GM18951 (cell line): ENCODE results near the gene SCN1B.

ENCODE experiments used
- POLR2A ChIP-seq: IDR thresholded peaks from 4 replicates; pipeline ENCODE4 v1.6.1; 2011; ENCODE audit warnings: mild to moderate bottlenecking; ENCODE audit not compliant: insufficient read length, insufficient read depth; ENCODE audit errors: extremely low read depth
- in situ Hi-C: fragments of 300-500 bp; cut with MboI; formaldehyde crosslinking; loops from one replicate; pipeline ENCODE4 v1.12.0; 2022; ENCODE audit warnings: low sequenced_read_pairs, mixed read lengths, inconsistent platforms; ENCODE audit not compliant: unreplicated experiment

The SCN1B gene

DNA sequence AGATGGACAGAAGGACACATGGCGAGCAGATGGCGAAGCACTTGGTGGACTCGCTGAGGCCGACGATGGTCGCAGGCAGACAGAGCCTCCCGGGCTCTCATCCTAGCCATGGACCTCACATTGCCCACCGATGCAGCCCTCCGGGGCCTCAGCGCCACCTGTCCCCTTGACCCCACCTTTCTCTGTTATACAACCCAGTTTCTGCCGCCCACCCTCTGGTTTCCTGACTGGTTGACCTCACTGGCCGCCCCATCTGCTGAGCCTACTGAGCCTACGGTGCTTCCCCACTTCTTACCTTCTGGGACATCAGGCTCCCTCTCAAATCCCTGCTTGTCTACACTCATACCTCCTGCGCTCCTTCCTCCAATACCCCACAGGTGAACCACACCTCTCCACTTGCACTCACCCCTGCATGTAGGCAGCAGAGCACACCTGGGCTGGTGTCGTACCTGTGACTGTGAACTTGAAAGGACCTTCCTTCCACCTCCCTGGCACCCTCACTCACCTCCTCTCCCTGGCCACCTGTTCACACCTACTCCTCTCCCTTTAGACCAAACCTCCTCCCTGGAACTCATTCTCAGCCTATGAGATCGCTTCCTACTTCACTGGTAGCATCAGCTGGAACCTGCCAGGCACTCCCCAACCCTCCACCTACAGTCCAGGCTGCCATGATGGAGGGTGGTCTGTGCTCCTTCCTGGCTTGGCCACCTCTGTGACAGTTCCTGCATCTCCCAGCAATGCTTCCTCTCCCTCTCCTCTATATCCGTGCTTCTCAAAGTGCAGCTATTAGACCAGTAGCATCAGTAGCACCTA lies 47.3 kb downstream of the SCN1B start:
- in situ Hi-C loops, result no loop called here
- TF ChIP-seq POLR2A, result no peak

DNA sequence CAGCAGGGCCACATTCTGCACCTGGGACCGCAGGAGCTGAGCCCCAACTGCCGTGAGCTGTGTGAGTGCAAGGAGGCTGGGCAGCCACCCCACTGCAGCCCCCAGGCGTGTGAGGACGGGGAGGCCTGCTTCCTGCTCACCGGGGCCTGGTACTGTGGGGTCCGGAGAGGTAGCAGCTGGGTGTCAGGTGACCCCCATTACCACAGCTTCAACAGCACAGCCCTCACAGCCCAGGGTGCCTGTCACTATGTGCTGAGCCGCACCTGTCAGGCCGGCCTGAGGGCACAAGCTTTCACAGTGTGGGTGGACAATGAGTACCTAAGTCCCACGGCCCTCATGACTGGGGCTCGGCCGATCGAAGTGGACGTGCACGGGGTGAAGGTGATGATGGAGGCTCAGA lies 49.6 kb downstream of the SCN1B start:
- in situ Hi-C loops, result no loop called here
- TF ChIP-seq POLR2A, result no peak

DNA sequence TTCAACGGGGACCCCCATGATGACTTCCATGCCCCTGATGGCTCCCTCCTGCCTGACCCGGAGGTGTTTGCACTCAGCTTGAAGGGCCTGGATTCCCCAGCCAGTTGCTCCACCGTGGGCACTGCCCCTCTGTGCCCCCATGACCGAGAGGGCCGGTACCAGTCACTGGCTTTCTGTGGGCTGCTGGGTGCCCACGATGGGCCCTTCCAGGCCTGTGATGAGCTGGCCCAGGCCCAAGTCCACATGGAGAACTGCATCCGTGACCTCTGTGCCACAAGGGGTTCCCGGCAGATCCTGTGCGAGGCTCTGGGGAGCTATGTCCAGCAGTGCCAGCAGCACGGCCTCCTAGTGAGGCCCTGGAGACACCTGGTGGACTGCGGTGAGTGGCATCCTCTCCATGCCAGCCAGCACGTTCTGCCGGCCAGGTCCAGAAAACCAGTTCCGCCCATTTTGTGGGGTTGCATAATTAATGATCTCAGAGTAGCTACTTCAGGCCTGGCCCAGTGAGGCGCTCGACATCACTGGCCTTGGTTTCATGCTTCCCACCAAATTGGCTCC lies 50.4 kb downstream of the SCN1B start:
- in situ Hi-C loops, result no loop called here
- no peak for TF ChIP-seq POLR2A

DNA sequence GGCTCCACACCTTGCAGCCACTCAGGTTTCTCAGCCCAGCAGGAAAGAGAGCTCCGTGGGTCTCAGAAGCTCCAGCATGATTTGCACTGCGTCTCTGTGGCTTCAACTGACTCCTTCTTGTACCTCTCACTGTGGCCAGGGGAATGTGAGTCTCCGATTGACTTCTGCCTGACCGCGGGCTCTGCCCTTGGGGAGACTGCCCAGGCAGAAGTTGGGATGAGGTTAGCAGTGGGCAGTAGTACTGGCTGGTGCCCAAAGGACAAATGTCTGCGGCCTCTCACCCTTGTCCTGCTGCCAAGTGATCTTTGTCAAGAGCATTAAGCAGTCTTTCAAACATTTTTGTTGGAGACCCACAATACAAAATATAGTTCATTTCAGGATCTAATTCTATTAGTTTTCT lies 50.9 kb downstream of the SCN1B start:
- in situ Hi-C loops, result no loop called here
- TF ChIP-seq POLR2A, result no peak

DNA sequence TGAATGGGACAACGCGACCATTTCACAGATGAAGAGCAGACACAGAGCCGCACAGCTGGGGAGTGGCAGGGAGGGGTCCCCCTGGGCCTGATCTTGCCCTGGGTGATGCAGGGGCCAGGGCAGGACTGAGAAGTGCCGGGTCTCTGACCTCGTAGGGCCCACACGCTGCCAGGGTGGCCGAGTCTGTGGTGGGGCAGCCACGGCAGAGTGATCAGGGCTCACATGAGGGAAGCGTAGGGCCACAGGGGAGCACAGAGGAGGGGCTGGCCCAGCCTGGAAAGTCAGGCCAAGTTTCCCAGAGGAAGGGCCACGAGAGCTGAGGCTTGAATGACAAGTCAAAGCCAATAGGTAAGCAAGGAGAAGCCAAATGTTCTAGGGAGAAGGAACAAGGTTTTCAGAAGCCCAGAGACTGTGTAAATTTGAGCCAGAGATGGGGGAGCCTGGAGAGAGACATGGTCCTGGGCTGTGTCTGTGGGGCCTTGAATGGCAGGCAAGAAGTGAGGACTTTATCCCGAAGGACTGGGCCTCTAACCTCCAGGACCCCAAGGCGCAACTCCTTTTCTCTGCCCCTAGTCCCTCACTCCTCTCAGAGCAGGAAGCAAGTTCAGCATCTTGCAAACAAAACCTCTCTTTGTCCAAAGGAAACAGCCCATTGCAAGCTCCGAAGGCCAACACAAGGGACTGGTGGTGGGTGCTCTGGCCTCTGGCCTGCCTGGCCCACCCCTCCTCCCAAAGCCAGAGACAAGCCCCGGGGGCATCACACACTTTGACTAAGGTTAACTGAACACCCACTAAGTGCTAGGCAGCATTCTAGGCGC lies 53.6 kb downstream of the SCN1B start:
- in situ Hi-C loops, result no loop called here
- no peak for TF ChIP-seq POLR2A

DNA sequence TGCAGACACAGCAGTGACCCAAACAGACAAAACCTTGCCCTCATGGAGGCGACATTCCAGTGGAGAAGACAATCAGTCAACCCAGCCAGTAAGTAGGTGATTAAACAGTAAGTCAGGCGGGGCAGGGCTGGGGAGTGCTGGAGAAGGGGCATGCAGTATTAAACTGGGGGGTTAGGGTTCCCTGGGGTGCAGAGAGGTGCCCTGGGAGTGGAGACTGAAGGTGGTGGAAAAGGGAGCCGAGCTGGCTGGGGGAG lies 54.2 kb downstream of the SCN1B start:
- in situ Hi-C loops, result no loop called here
- no peak for TF ChIP-seq POLR2A

DNA sequence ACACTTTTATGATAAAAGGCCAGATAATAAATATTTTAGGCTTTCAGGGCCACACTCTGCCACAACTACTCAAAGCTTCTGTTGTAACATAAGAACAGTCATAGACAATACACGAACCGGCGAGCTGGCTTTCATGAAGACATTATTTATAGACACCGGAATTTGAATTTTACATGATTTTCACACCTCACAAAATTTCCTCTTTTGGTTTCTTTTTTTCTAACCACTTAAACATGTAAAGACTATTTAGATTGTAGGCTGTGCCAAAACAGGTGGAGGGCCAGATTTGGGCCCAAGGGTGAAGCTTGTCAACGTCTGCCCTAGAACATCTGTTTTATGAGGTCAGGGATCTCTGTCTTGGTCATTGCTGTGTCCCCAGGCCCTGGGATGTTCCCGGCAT lies 55.7 kb downstream of the SCN1B start:
- in situ Hi-C loops, result no loop called here
- TF ChIP-seq POLR2A, result no peak

DNA sequence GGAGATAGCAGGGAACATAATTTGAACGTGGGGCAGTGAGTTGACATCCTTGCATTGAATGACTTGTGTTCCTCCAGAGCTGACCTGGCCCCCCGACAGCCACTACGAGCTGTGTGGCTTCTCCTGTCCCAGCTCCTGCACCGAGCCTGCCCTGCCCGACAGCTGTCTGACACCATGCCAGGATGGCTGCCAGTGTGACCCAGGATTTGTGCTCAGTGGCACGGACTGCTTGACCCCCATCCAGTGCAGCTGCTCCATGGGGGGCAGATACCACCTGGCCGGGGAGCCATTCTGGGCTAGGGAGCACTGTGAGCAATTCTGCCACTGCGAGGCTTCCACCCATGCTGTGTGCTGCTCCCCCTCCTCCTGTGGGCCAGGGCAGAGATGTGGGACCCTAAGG lies 56.2 kb downstream of the SCN1B start:
- TF ChIP-seq POLR2A, result no peak
- in situ Hi-C loops, result no loop called here

DNA sequence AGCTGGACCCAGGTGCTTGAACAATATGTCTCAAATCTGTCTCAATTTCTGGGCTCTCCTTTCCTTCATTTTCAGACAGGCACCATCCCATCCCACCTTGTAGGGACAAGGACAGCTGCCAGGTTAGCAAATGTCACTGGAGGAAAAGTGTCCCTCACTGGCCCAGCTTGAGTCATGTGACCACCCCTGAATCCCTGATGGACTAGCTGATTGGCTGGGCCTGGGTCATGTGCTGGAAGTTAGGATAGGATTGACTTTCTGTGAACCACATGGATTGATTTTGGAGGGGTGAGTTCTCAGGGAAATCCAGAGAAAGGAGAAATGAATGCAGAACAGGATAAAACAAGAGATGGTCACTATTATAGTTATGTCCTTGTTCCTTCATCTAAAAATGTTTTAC lies 57.1 kb downstream of the SCN1B start:
- in situ Hi-C loops, result no loop called here
- TF ChIP-seq POLR2A, result no peak

DNA sequence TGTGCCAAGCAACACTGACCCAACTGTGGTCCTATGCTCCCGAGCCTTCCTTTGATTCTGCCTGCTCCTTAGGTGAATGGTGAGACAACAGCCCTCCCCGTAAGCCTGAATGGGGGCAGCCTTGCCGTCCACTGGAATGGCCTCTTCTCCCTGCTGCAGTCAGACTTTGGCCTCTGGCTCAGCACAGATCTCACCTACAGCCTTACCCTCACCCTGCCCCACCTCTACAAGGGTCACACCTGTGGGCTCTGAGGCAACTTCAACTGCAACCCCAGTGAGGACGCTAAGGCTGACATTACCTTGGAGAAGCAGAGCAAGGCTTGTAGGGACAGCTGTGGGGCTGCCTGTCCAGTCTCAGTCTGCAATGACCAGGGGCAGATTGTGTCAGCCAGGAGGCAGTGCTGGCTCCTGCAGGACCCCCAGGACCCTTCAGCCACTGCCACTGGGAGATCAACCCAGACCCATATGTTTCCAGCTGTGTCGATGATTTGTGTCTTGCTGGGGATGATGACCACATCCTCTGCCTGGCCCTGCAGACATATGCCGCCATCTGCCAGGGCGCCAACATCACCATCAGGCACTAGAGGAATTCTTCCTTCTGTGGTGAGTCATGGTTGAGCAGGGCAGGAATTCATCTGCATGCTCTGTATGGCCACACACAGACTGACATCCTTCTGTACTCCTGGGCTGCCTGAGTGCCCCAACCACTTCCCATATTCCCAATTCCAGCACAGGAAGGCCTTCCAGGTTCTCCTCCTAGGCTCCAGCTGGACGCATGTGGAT lies 58.1 kb downstream of the SCN1B start:
- no peak for TF ChIP-seq POLR2A

DNA sequence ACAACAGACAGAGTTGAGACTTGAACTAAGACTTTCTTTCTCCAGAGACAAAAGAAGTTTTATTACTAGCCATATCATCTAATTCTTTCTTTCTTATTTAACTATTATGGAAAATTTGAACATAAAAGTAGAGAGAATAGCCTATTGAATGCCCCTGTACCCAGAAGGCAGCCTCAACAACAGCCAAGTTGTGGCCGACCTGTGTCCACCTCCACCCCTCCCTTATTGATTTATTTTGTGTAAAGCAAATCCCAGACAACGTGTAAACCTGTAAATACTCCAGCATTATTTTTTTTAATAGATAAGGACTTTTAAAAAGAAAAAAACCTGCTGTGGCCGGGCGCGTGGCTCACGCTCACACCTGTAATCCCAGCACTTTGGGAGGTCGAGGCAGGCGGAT lies 59.3 kb downstream of the SCN1B start:
- in situ Hi-C loops, result no loop called here
- TF ChIP-seq POLR2A, result no peak

More for the DNA sequence above, 58.1 kb downstream of the SCN1B start:
- in situ Hi-C loops, result no loop called here
